ENCODE data around the gene TRIM67. TPM values are rescaled to one million over a fixed set of nuclear protein-coding genes. Genes with fewer than 3 reads are reported as not detected.
A peak's percentile ranks its signal among the peaks of the same experiment; 100 is the strongest.

The TRIM67 gene
- total RNA-seq: under 1 TPM in 2 of 7 donors, not detected in 5; 0.05 to 0.92 TPM
- polyA plus RNA-seq: under 1 TPM in 1 of 2 donors, not detected in 1; 0.02 TPM
- long read RNA-seq, donor 1: 0 reads
- long read RNA-seq, donor 2, partial matches to known transcripts: 81 of 93 reads
- long read RNA-seq, donor 2, other reads (novel, unspliced or antisense): 12 of 93 reads
- long read RNA-seq, donor 3: 0 reads

DNA sequence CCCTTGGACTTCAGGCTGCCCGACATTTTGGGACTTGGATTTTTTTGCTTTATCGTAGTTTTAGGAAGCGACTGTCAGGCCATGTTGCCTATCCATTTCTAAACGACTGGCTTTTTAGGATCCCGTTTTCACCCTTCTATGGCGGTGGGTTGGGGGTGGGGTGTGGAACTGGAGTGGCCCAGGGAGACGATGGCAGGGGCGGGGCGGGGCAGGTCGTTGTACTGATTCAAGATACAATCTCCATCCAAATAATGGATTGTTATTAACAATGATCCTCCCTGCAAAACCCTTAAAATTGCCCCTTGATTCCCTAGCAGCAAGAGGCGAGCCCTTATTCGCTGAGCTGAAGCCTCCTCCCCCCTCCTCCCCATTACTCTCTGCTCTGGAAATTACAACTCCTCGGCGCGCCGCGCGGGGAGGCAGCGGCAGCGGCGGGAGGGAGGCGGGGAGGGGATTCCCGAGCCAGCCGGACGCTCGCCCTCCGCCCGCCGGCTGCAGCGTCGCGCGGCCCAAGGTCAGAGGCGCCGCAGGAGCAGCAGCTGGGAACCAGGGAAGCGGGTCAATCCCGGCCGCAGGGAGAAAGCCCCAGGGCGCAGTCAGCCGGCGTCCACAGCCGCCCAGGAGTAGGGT is at the start of gene TRIM67:
TRIM67 (plus strand) TSS at position 392 of the 630 bp plus-strand sequence. CDS start 912 bp downstream, outside the sequence.
- peaks cover 0 to 5% of the 10 kb centered on the region in 2 donors for H3K9me3 ChIP-seq
- peak in 2 of 5 donors; percentile 23 to 45 for DNase-seq
- intact Hi-C loops (cut with DNase I): no loop called here
- TF ChIP-seq POLR2A (IDR thresholded peaks at IDR 0.05): no peak
- TF ChIP-seq CTCF (IDR thresholded peaks at IDR 0.05): no peak
- no peak for TF ChIP-seq EP300 (IDR thresholded peaks at IDR 0.05)
- H3K4me1 ChIP-seq (ENCODE audit: insufficient read depth): peaks cover 19% of the 10 kb centered on the region
- no peaks in the 10 kb centered on the region for H3K27me3 ChIP-seq
- peak within 1 kb of the TSS; percentile 13 for H3K4me3 ChIP-seq
- WGBS, 3 donors: 1 to 2% (median 1%) methylated on average over 31 to 42 of the region's 42 CpGs
- H3K36me3 ChIP-seq: no peaks in the 10 kb centered on the region
- no peak within 1 kb of the TSS for H3K27ac ChIP-seq

GRCh38 chr1:231116738-231117137 is 45.1 kb upstream of the TRIM67 start:
- intact Hi-C loops (cut with DNase I): no loop called here
- DNase-seq: no peak
- H3K4me3 ChIP-seq: no peak overlapping the region
- no peaks in the 10 kb centered on the region for H3K27me3 ChIP-seq
- H3K27ac ChIP-seq: no peak overlapping the region
- no peaks in the 10 kb centered on the region for H3K36me3 ChIP-seq
- H3K4me1 ChIP-seq (ENCODE audit: insufficient read depth): no peaks in the 10 kb centered on the region
- WGBS, 3 donors: 13 to 39% (median 19%) methylated on average over 1 of the region's 1 CpG
- H3K9me3 ChIP-seq: no peaks in the 10 kb centered on the region
- TF ChIP-seq EP300 (IDR thresholded peaks at IDR 0.05): no peak
- TF ChIP-seq POLR2A (IDR thresholded peaks at IDR 0.05): no peak
- no peak for TF ChIP-seq CTCF (IDR thresholded peaks at IDR 0.05)

GRCh38 chr1:231118704-231119453 is 43.0 kb upstream of the TRIM67 start:
- Histone ChIP-seq H3K4me3 (no peak overlapping the region), H3K27me3 (no peaks in the 10 kb centered on the region), H3K9me3 (no peaks in the 10 kb centered on the region), H3K4me1 (ENCODE audit: insufficient read depth) (no peaks in the 10 kb centered on the region), H3K36me3 (no peaks in the 10 kb centered on the region), H3K27ac (no peak overlapping the region)
- intact Hi-C loops (cut with DNase I): no loop called here
- DNase-seq: no peak
- no peak for TF ChIP-seq CTCF (IDR thresholded peaks at IDR 0.05)
- no peak for TF ChIP-seq POLR2A (IDR thresholded peaks at IDR 0.05)
- TF ChIP-seq EP300 (IDR thresholded peaks at IDR 0.05): no peak
- WGBS, 3 donors: 49 to 51% (median 51%) methylated on average over 8 of the region's 8 CpGs

DNA sequence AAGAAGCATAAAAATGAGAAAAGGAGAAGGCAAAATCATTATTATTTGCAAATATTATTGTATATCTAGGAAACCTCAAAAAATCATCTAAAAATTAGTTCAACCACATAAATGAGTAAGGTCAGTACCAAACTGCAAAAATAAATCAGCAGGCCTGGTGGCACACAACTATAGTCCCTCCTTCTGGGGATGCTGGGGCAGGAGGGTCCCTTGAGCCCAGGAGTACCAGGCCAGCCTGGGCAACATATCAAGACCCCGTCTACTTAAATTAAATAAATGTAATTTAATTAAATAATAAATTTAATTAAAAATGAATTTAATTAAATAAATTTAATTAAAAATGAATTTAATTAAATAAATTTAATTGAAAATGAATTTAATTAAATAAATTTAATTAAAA is 40.3 kb upstream of the TRIM67 start:
- intact Hi-C loops (cut with DNase I): no loop called here
- H3K27me3 ChIP-seq: no peaks in the 10 kb centered on the region
- no peaks in the 10 kb centered on the region for H3K4me1 ChIP-seq (ENCODE audit: insufficient read depth)
- no peak for DNase-seq
- H3K9me3 ChIP-seq: no peaks in the 10 kb centered on the region
- H3K4me3 ChIP-seq: no peak overlapping the region
- H3K27ac ChIP-seq: no peak overlapping the region
- TF ChIP-seq CTCF (IDR thresholded peaks at IDR 0.05) (no peak), EP300 (IDR thresholded peaks at IDR 0.05) (no peak), POLR2A (IDR thresholded peaks at IDR 0.05) (no peak)
- no peaks in the 10 kb centered on the region for H3K36me3 ChIP-seq
- WGBS, 3 donors: 91 to 97% (median 95%) methylated on average over 1 of the region's 1 CpG
